Measurements from ENCODE around the gene ASCC1. TPM values are rescaled to one million over a fixed set of nuclear protein-coding genes. Genes with fewer than 3 reads are reported as not detected.
"Not testable (repeated sequence)": the region's sequence is repeated elsewhere in the genome, so short reads cannot be mapped to it uniquely, and the experiment has no call there.

The ASCC1 gene
- total RNA-seq, 6 experiments from 2014 or later: 21.0 to 29.6 (median 25.3) TPM

- Mint-ChIP-seq H3K4me1 (ENCODE audit: low read depth) (peaks cover 8% of the 10 kb centered on the region), H3K27me3 (ENCODE audit: insufficient read depth) (no peaks in the 10 kb centered on the region), H3K36me3 (ENCODE audit: low read depth) (peaks cover 19% of the 10 kb centered on the region), H3K4me3 (no peak overlapping the region), H3K9me3 (no peaks in the 10 kb centered on the region; the same call in 1 of the 2 replicates), H3K27ac (no peak overlapping the region)
- TF ChIP-seq CTCF (IDR thresholded peaks at IDR 0.05): no peak
- DNase-seq: peak; percentile 87
These were observed 53.1 kb downstream of the ASCC1 start for GRCh38 chr10:72162978-72163377.

- Mint-ChIP-seq H3K36me3 (ENCODE audit: low read depth) (peaks cover 17% of the 10 kb centered on the region), H3K4me3 (no peak overlapping the region), H3K27me3 (ENCODE audit: insufficient read depth) (no peaks in the 10 kb centered on the region), H3K27ac (no peak overlapping the region), H3K9me3 (no peaks in the 10 kb centered on the region; the same call in 1 of the 2 replicates), H3K4me1 (ENCODE audit: low read depth) (peaks cover 6% of the 10 kb centered on the region)
- DNase-seq: no peak
- no peak for TF ChIP-seq CTCF (IDR thresholded peaks at IDR 0.05)
These were observed 57.9 kb downstream of the ASCC1 start for GRCh38 chr10:72158176-72158575.

- H3K36me3 Mint-ChIP-seq (ENCODE audit: low read depth): peaks cover 8% of the 10 kb centered on the region; the same call in 1 of the 2 replicates
- no peak for TF ChIP-seq CTCF (IDR thresholded peaks at IDR 0.05)
- no peak overlapping the region for H3K4me3 Mint-ChIP-seq
- no peaks in the 10 kb centered on the region for H3K9me3 Mint-ChIP-seq
- no peaks in the 10 kb centered on the region for H3K4me1 Mint-ChIP-seq (ENCODE audit: low read depth)
- H3K27me3 Mint-ChIP-seq (ENCODE audit: insufficient read depth): no peaks in the 10 kb centered on the region
- H3K27ac Mint-ChIP-seq: no peak overlapping the region
- no peak for DNase-seq
These were observed 59.9 kb downstream of the ASCC1 start for GRCh38 chr10:72156223-72156622.

GRCh38 chr10:72152286-72152685 is 63.8 kb downstream of the ASCC1 start:
- no peaks in the 10 kb centered on the region for H3K4me1 Mint-ChIP-seq (ENCODE audit: low read depth)
- no peaks in the 10 kb centered on the region for H3K9me3 Mint-ChIP-seq
- H3K27me3 Mint-ChIP-seq (ENCODE audit: insufficient read depth): no peaks in the 10 kb centered on the region
- no peak overlapping the region for H3K27ac Mint-ChIP-seq
- H3K36me3 Mint-ChIP-seq (ENCODE audit: low read depth): no peaks in the 10 kb centered on the region
- TF ChIP-seq CTCF (IDR thresholded peaks at IDR 0.05): no peak
- DNase-seq: no peak
- no peak overlapping the region for H3K4me3 Mint-ChIP-seq

- H3K27me3 Mint-ChIP-seq (ENCODE audit: insufficient read depth); H3K4me3 Mint-ChIP-seq; H3K36me3 Mint-ChIP-seq (ENCODE audit: low read depth); H3K9me3 Mint-ChIP-seq; DNase-seq; H3K27ac Mint-ChIP-seq; H3K4me1 Mint-ChIP-seq (ENCODE audit: low read depth): not testable (repeated sequence)
These were observed 65.2 kb downstream of the ASCC1 start for GRCh38 chr10:72150746-72151478.

- not testable (repeated sequence) for DNase-seq; H3K4me1 Mint-ChIP-seq (ENCODE audit: low read depth); H3K27ac Mint-ChIP-seq; H3K27me3 Mint-ChIP-seq (ENCODE audit: insufficient read depth); H3K9me3 Mint-ChIP-seq; H3K4me3 Mint-ChIP-seq; H3K36me3 Mint-ChIP-seq (ENCODE audit: low read depth)
These were observed 68.8 kb downstream of the ASCC1 start for GRCh38 chr10:72147324-72147584.
